SK-N-SH (cell line): ENCODE data around the gene SNPH.

Source experiments
- CTCF ChIP-seq: fragments of 200-600 bp; sonication (generic); IDR thresholded peaks from 2 replicates; pipeline ENCODE4 v1.6.1; 2017; ENCODE audit warnings: antibody characterized with exemption, mild to moderate bottlenecking, moderate library complexity
- TAF1 ChIP-seq: IDR thresholded peaks from 2 replicates; pipeline ENCODE4 v1.6.1; 2012; ENCODE audit warnings: low read depth, mild to moderate bottlenecking, low read length, moderate library complexity, borderline replicate concordance
- USF2 ChIP-seq: fragments of 150-350 bp; IDR thresholded peaks from 2 replicates; pipeline ENCODE4 v1.6.1; 2017; ENCODE audit warnings: antibody characterized with exemption, low read length, low read depth, borderline replicate concordance
- YY1 ChIP-seq: IDR thresholded peaks from 2 replicates; pipeline ENCODE4 v1.4.0; 2012; ENCODE audit warnings: low read depth, mild to moderate bottlenecking

- TF ChIP-seq CTCF (no peak), YY1 (no peak), TAF1 (no peak), USF2 (no peak)
Observed at GRCh38 chr20:1265916-1266166, 253 bp upstream of the SNPH start.
